ENCODE data around the gene NT5C3B.

DNA sequence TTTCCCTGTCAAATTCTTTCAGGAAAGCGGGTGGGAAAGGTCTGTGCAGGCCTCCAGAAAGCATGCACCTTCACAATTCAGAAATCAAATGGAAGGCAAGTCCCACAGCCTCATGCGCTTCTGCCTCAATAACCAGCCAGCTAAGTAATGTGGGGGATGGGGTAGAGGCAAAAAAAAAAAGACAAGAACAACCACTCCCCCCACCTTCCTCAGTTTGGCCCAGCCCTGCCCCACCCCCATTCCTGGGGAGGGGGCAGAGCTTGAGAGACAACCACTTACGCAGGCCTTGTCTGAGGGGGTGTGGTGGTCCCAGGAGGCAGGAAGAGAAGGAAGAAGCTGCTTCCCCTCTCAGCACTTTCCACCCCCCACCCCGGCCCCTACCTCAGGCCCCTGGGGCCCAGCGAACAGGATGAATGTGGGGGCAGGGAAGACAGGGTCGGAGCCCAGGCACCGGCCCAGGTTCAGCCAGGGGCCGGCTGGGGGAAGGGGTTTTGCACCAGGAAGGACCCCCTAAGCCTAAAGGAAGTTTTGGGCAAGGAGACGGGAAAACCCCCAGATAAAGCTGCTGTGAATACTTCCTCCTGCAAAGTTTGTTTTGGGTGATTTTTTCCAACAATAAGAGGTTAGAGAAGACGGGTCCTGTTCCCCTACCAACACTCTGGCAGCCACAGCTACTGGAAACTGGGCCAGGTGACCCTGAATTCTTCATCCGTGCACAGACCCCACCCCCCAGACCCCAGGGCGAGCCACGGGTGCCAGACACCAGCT, 50.8 kb downstream of the NT5C3B start:
- TF ChIP-seq, protein P1, sequence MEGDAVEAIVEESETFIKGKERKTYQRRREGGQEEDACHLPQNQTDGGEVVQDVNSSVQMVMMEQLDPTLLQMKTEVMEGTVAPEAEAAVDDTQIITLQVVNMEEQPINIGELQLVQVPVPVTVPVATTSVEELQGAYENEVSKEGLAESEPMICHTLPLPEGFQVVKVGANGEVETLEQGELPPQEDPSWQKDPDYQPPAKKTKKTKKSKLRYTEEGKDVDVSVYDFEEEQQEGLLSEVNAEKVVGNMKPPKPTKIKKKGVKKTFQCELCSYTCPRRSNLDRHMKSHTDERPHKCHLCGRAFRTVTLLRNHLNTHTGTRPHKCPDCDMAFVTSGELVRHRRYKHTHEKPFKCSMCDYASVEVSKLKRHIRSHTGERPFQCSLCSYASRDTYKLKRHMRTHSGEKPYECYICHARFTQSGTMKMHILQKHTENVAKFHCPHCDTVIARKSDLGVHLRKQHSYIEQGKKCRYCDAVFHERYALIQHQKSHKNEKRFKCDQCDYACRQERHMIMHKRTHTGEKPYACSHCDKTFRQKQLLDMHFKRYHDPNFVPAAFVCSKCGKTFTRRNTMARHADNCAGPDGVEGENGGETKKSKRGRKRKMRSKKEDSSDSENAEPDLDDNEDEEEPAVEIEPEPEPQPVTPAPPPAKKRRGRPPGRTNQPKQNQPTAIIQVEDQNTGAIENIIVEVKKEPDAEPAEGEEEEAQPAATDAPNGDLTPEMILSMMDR (IDR thresholded peaks at IDR 0.05; ENCODE audit: low read length), result no peak
- TF ChIP-seq EZH2 (IDR thresholded peaks at IDR 0.05; ENCODE audit: borderline replicate concordance, low read length), result no peak

Data from OCI-LY1 (cell line).